GM12891 (cell line): ENCODE measurements around the gene LNPEP.
"Not testable (repeated sequence)": the region's sequence is repeated elsewhere in the genome, so short reads cannot be mapped to it uniquely, and the experiment has no call there.

Experiments used
- DNase-seq: peaks from one replicate; pipeline ENCODE4 v3.0.0; 2011; ENCODE audit warnings: low spot score; ENCODE audit not compliant: insufficient read length
- FAIRE-seq: peaks from 2 replicates; lab custom pipeline; 2011; peaks lifted over from hg19 to GRCh38; lab: Jason Lieb, UNC
- PAX5 ChIP-seq: IDR thresholded peaks from 2 replicates; pipeline ENCODE4 v1.6.1; 2011; ENCODE audit warnings: low read length, moderate library complexity, mild to moderate bottlenecking; ENCODE audit not compliant: insufficient read depth, severe bottlenecking
- POLR2A ChIP-seq: IDR thresholded peaks from 2 replicates; pipeline ENCODE4 v1.6.1; 2011; ENCODE audit warnings: low read depth, low read length, control low read depth
- POLR2AphosphoS5 ChIP-seq: IDR thresholded peaks from 2 replicates; pipeline ENCODE4 v1.6.1; 2011; ENCODE audit warnings: low read depth, low read length, control low read depth
- POU2F2 ChIP-seq: IDR thresholded peaks from 2 replicates; pipeline ENCODE4 v1.6.1; 2011; ENCODE audit warnings: low read depth, mild to moderate bottlenecking, control low read depth, low read length, moderate library complexity
- SPI1 ChIP-seq: IDR thresholded peaks from 2 replicates; pipeline ENCODE4 v1.6.1; 2011; ENCODE audit warnings: low read depth, low read length, control low read depth
- TAF1 ChIP-seq: IDR thresholded peaks from 2 replicates; pipeline ENCODE4 v1.6.1; 2011; ENCODE audit warnings: low read depth, low read length, control low read depth

LNPEP gene

DNA sequence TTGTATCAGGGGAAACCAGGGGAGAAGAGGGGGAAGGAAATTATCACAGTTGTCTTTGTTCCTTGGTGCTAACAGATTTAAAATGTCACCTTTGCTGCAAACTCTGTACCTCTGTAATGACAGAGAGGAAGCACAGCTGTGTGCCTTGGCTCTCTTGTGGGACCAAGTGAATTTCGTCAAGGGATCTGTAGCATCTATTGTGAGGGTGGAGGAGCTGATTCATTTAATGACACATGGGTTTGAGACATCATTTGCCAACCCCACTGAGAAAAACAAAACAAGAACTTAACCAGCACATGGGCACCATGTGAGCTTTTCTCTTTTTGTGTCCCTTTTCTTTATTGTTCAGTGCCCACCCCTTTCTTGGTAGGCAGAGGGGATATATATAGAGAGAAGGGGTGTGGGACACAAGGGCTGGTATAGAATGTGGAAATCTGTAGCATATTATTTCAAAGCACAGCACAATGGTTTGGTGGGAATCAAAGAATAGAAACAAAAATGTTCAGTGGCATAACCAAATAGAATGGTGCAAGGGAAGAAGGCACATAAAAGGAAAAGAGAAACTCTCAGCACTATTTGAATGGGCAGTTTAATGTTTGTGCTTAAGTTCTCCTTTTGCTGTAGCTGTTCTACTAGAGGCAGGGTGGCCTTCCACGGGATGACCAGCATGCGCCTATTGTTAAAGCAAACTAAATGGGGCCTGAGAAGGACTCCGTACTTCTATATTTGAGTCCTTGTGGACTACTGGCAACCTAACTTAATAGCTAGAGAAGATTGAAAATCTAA, 143.3 kb downstream of the LNPEP start:
- DNase-seq, result no peak
- no peak for TF ChIP-seq POLR2A
- no peak for TF ChIP-seq SPI1
- TF ChIP-seq PAX5, result no peak
- no peak for TF ChIP-seq TAF1
- no peak for TF ChIP-seq POLR2AphosphoS5
- no peak for TF ChIP-seq POU2F2
- peak; percentile 48 for FAIRE-seq

DNA sequence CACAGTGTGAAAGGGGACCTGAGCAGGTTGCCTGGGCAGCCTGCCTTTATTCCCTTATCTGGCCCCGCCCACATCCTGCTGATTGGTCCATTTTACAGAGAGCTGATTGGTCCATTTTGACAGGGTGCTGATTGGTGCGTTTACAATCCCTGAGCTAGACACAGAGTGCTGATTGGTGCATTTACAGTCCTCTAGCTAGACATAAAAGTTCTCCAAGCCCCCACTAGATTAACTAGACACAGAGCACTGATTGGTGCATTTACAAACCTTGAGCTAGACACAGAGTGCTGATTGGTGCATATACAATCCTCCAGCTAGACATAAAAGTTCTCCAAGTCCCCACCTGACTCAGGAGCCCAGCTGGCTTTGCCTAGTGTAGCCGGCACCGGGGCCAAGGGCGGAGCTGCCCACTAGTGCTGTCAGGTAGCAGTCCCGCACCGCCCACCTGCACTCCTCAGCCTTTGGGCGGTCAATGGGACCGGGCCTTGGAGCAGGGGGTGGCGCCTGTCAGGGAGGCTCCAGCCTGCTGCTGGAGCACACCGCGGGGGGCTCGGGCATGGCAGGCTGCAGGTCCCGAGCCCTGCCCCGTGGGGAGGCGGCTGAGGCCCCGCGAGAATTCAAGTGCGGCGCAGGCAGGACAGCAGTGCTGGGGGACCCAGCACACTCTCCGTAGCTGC, 149.0 kb downstream of the LNPEP start:
- not testable (repeated sequence) for FAIRE-seq, DNase-seq

DNA sequence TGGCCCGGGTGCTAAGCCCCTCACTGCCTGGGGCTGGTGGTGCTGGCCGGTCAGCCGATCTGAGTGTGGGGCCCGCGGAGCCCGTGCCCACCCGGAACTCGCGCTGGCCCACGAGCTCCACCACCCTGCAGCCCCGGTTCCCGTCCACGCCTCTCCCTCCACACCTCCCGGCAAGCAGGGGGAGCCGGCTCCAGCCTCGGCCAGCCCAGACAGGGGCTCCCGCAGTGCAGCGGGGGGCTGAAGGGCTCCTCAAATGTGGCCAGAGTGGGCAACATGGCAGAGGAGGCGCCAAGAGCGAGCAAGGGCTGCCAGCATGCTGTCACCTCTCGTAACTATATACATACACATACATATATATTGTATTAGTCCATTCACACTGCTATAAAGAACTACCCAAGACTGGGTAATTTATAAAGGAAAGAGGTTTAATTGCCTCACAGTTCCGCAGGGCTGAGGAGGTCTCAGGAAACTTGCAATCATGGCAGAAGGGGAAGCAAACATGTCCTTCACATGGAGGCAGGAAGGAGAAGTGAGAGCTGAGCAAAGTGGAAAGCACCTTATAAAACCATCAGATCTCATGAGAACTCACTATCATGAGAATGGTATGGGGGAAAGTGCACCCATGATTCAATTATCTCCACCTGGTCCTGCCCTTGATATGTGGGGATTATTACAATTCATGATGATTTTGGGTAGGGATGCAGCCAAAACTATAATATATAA, 149.7 kb downstream of the LNPEP start:
- FAIRE-seq (peak; percentile 47), DNase-seq (no peak)
- TF ChIP-seq POLR2AphosphoS5 (no peak), POLR2A (no peak), TAF1 (no peak), PAX5 (no peak), SPI1 (peak; percentile 74), POU2F2 (no peak)
